ENCODE results near the gene ADAMTSL3.

GRCh38 chr15:84023636-84024035, 369.7 kb downstream of the ADAMTSL3 start:
- TF ChIP-seq CTCF (IDR thresholded peaks at IDR 0.05) (peak in 4 of 5 experiments; percentile 22 to 53 (median 28)), POLR2A (IDR thresholded peaks at IDR 0.05) (no peak), EP300 (IDR thresholded peaks at IDR 0.05) (no peak)
